Measurements from ENCODE around the gene MMP3.

MMP3 gene

DNA sequence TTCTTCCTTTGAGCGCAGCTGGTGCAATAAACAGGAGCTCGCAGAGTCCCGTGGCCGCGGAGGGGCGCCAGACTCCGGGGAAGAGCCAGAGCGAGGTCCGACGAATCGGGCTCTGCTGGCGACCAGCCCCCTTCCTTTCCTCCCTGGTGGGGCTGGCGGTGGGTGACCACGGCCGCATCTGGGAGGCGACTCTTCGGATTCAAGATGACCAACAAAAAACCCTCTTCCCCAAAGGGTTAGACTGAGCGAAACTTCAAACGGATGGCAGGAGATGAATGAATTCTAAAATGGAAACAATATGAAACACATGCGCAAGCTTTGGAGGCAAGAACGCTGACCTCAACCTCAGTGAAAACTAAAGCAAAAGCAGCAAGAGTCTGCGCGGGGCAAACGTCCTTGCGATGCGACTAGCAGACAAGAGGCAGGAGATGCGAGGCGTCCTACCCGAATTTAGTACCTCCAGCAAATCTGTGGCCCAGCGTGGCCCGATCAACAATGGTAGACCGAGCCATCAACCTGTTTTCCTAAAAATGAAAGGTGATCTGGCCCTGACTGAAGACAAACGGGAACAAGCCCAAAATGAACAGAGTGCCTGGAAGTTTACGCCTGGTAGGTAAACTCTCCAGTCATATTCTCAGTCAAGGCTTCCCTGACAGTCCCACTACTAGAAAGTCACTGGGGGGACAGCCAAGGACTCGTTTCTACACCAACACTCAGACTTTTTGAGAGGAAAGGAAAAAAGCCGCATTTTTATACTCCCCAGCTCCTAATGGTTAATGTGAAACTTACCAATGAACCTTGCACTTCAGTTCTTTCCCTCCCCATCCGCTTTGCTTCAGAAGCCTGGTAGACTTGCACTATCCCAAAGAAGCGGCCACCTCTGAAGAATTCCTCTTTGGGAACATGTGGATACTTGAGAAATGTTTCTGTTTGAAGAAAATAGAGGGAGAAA is 11.6 kb downstream of the MMP3 start:
- DNase-seq = peak; percentile 80

DNA sequence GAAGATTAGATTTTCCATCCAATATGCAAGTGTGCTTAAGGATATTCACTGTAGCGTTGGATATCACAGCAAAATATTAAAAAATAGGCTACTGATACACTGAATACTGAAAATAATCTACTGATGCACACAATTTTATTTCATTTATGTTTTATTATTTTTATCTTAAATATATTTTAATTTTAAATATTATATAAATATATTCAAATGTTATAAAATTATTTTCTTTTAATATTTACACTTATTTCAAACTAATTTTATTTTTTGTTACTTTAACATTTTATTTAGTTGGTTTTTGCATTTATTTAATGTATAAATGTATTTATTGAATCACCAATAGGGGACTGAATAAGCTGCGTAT is 12.3 kb downstream of the MMP3 start:
- DNase-seq = no peak

DNA sequence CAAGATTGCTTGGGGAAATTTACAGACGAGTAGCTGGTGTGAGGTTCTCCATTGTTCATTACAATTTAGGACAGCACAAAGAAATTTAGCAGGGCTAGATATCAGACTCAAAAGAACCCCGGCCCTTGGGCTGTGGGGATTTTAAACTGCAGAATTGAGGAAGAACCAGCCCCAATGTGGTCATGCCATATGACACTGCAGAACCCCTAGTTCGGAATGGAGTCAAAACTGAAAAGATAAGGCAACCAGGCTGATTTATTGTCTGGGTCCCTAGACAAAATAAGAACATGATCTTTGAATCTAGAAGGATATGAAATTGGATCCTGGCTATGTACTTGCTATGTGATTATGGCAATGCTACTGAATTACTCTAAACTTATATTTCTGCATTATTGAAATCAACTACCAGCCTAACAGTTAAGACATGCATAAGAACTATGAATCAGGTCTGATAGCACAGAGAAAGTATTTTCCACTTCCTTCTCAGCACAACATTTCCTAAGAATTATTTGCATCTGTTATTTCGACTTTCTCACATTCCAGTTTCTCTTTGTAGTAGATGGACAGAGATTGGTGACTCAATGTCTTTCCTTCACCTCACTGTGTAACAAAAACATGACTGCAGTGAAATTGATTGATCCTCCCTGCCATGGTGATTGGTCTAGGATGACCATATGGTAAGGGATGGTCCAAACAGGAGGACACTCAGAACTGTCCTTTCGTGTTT is 13.2 kb downstream of the MMP3 start:
- peak; percentile 69 for DNase-seq

DNA sequence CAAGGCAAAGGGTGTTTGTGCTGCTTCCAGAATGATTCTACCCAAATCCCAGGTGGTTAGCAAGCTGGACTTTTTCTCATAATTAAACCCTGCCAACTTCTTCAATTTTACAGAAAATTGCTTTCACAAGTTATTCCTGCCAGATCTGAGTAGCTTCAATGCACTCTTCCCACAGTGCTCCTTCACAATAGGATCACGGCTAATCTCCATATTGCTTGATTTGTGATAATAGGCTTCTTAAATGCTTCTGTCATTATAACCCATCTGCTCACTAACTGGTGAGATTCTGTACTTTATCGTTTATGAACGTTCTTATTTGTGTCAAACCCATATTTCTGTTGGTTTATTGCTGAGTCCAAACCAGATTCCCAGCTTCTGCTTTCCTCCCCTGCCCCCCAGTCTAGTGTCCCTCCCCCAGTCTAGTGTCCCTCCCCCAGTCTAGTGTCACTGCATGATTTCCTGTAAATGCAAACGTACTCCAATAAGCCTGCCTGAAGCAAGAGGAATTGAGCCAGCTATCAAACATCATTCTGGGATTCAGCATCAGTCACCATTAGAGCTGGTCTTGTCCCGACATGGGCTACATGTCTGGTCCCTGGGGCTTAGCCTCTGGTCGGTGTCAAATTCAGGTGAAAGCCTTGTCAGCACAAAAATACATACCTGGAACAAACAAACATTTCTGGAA is 14.0 kb downstream of the MMP3 start:
- no peak for DNase-seq

DNA sequence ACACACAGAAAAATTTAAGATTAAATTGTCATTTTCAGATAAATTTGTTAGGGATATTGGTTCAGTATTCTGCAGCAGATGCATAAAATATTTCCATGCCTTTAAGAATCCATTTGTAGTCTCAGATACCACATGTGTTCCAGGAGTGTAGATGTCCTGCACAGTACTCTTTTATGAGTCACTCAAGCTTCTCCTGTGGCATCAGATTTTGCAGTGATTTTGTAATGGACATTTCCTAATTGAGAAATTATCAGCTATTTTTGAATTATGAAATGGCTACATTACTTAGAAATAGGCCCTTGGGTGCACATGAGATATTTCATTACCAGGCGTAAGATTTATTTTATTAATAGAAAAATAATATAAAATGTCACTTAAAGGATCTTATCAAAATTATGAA is 18.9 kb downstream of the MMP3 start:
- DNase-seq = peak; percentile 31

DNA sequence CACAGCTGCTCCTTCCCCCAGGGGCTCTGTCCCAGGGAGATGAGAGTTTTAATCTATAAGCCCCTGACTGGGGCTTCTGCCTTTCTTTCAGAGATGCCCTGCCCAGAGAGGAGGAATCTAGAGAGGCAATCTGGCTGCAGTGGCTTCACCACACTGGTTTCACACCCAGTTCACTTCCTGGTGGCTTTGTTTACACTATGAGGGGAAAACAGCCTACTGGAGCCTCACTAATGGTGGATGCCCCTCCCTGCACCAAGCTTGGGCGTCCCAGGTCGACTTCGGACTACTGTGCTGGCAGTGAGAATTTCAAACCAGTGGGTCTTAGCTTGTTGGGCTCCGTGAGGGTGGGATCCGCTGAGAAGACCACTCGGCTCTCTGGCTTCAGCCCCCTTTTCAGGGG is 23.9 kb downstream of the MMP3 start:
- no peak for DNase-seq

DNA sequence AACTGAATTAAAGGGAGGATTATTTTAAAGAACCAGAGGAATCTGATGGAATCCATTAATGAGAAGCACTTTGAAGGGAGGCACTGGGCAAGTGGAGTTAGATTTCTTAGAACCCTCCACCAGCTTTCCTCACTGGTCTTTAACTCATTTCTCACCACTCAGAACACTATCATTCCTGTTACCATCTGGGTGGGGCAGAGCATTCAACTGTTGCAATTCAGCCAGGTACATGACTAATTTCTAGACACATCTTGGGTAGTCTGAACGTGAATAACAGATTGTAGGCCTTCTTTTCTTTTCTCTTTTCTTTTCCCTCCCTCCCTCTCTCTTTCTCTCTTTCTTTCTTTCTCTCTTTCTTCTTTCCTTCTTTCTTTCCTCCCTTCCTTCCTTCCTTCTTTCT is 29.9 kb downstream of the MMP3 start:
- no peak for DNase-seq

DNA sequence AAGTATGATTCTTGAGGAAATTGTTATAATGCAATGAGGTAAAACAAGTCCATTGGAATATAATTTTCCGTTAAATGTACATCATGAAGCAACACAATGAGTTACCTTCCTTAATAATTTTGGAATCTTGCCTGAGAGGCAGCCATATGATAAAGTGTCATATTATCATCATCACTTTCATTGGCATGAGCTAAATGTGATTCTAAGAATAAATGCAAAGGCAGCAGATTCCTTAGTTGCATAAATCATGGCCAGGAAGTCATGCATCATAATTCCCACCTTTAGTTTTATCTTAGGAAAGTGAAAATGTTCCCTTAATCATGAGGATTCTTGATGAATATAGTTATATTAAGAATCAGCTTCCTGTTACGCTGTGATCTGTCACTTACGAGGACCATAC is 31.2 kb downstream of the MMP3 start:
- DNase-seq = no peak

DNA sequence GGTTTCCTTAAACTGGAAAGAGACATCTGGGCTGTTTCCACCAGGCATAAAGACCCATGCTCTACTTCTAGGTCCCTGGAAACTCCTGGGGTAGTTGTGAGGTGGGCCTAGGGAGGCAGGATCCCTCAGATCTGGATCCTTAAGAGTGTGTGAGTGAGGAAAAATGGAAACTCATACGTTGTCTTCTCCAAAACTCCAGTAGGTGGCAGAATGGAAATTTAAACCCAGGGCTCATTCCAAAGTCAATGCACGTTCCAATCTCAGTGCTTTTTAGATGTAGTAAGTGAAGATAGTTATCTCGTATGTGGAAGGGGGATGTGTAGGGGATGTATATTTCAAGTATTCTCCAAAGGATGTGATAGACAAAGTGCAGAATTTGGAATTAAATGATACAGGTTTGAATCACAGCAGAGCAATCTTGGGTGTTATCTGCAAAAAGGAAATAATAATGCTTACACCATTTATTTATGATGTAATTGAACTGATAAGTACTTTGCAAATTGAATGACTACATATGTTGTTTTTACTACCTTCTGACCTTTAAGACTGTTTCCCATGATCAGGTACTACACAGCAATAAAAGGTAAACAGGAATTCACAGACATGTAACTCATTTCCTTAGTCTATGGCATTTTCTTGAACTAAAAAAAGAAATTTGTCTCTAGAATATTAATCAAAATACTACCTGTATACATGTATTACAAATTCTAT is 32.3 kb downstream of the MMP3 start:
- DNase-seq = peak; percentile 53

DNA sequence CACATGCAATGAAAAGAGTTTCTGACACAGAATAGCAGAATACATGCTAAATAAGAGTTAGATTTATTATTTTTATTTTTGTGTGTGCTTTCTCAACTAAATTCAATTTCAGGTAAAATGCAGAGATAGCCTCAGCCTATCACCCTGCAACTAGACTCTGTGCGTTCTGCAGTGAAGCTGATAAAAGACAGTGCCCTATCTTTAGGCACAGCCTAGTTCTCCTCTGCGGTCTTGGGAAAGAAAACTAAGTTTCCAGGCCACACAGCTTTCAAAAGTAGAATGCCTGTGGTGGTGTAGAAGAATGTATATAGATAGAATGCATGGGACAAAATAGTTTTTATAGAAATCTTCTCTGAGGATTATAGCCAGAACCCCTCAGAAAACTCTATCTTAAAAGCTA is 33.4 kb downstream of the MMP3 start:
- DNase-seq = no peak

DNA sequence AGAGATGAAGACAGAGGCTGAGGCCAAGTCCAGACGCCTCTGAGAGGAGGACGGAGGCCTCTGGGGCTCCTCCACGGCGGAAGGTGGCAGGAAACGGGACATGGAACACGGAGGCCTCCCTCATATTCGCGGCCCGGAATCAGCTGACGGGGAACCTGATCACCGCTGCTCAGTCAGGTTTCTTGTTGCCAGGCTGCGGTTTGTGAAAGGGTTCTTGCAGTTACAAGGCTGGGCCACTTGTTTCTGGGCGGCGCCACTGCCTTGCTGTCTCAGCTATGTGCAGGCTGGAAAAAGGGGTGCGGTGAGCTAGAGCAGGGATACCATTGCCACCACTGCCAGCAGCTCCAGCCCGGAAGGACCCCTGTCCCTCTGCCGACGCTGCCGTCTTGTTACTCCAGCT is 35.5 kb downstream of the MMP3 start:
- DNase-seq = no peak

DNA sequence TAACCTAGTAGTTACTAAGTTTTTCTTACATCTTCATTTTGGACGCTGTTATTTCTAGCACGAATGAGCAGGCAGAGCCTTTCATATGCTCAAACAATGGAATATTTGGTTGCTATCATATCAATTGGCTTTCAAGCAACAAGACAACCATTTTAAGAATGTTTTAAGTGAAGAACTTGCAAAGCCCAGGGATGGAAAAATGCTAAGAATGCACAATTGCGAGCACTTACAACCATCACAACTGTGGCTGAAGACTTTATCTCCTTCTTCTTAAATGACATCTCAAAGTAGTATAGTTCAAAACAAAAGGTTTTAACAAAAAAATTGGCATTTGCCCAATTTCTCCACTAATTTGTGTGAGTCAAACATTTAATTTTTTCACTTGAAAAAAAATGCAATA is 37.1 kb downstream of the MMP3 start:
- DNase-seq = peak; percentile 78

DNA sequence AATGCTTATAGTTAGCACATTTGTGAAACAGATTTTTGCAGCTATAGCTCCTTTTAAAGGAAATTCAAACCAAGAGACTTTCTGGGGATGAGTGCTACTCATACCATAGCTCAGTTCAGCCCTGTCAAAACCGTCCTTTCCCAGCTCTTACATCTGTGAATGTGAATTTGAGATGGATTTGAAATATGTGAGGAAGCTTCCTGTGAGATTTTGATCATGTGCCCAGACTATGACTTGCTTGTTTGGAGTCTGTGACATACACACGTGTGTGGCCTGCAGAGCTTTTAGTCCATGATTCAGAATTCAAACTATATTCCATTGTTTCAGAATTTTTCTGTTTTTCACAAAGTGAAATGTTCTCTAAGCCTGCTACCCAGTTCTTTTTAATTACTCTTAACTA is 41.1 kb downstream of the MMP3 start:
- DNase-seq = peak; percentile 98

DNA sequence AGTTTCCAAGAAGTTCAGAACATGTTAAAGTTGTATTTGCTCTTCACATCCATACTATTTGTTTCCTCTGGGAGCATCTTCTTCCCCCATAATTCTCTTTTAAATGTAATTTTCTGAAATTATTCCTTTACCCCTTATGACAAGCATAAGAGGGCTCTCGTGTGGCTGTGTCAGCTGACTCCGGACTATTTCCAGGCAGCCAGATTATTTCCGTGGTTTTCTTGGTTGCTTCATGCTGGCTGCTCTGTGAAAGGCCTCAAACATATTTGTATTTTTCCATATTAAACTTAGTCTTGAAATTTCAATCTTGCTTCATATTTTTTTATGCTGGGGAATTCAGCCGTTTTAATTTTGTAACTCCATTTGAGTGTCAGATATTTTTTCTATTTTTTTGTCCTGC is 42.6 kb downstream of the MMP3 start:
- no peak for DNase-seq

DNA sequence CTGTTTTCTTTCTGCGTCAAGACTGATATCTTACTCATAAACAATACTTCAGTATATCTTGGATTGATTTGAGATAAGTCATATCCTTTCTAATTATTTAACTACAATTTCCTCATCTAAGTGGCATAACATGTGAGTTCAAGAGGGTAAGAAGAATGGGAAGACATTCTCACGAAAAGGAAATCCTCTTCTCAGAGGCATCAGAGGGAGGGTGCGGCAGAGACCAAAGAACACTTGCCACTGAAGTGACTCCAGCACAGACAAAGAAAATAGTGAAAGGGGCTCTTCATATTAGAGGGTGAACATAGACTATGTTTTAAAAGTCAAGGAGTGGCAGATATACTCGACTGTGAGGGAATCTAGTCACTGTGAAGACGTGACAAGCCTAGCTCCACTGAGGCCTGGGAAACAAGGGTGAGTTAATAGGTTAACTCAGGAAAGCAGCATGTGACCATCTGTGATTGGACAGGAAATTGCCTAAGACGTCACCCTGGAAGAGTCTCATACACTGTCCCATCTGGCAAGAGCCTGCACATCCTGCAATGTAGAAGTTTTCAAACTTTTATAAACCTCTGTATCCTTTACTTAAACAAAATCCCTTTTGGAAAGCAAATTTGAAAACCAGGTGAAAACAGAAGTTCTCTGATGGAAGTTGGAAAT is 43.6 kb downstream of the MMP3 start:
- no peak for DNase-seq

DNA sequence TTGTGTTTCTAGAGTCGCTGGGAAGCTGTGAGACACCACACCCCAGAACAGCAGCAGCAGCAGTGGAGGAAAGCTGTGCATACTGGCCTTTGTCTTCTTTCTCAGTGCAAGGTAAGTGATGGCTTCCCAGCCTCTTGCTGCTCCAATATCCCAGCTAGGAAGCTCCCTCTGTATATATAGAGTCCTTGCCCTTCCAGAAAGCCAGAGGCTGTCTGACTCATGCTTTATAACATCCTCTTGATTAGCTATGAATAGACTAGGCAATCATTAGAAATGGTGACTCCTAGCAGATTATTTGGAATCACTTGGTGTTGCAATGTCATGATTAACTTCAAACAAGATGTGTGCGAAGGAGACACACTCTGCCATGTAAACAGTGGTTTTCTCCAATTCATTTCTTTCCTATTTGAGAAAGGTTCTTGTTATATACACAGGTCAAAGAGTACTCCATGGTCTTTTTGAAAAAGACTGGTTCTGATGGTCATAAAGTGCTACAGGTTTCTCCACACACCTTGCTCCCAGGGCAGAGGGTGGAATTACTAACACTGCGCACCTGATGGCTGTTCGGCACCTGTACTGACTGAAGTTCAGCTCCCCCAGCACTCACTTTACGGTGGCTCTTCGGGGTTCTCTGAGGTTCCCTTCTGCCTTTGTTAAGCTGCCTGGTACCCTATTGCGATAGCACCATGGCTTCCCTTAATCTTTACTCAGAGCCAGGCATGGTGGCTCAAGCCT is 45.2 kb downstream of the MMP3 start, which contains the start of gene MMP1:
Gene MMP1 (minus strand): TSS at position 149 of the 735 bp plus-strand sequence. CDS start 68 bp downstream, at position 81.
- DNase-seq = peak; percentile 87

DNA sequence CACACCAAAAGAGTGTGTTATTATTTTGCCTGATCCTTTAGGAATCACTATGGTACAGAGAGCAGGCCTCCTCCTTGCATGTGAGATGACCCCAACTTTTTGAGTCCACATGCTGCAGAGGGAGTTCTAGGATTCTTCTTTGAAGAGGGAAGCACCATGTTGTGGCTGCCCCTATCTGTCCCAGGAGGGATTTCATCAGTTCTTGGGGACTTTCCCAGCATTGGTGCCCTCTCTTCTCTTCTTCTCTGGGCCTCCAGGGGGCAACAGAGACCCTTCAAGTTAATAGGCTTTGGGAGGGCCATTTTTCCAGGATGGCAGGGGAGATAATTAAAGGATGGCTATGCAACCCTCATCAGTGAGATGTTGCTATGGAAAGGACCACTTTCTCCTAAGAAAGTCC is 49.0 kb downstream of the MMP3 start:
- DNase-seq = no peak

DNA sequence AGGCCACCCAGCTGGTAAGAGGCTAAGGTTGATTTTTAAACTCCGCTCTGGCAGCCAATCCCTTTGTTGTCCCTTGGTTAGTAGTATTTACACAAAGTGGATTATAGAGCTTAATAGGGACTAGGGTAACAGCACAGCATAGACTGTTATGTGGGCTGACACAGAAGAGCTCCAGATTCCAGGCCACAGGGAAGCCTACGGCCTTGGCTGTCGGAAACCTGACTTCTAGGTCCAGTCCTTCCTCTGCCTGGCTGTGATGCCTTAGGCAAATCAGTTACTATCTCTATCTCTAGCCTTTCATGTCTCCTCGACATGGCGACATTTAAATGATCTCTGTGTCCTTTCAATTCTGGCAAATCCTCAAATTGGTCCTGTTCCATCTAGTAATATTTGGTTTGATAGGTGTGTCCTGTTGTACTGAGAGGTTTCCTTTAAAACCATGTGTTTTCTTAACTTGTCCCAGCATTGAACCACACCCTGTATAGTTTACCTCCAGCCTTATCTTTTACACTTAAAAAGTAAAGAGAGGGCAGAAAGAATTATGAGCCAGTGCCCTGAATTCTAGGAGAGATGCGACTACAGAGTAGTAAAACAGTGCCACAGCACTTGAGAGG is 49.6 kb downstream of the MMP3 start:
- DNase-seq = no peak

DNA sequence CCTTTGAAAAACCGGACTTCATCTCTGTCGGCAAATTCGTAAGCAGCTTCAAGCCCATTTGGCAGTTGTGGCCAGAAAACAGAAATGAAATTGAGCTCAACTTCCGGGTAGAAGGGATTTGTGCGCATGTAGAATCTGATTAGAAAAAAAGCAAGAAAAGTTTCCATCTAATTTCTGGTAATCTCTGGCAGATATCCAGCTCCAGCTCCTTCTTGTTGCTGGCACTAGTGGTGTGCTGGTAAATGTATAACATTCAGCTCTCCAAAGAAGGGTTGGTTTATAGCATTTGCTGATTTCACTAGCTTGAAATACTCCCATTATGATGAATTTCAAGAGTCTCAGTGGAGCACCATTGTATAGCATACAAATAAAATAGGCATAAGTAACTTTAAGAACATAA is 50.8 kb downstream of the MMP3 start:
- DNase-seq = no peak

DNA sequence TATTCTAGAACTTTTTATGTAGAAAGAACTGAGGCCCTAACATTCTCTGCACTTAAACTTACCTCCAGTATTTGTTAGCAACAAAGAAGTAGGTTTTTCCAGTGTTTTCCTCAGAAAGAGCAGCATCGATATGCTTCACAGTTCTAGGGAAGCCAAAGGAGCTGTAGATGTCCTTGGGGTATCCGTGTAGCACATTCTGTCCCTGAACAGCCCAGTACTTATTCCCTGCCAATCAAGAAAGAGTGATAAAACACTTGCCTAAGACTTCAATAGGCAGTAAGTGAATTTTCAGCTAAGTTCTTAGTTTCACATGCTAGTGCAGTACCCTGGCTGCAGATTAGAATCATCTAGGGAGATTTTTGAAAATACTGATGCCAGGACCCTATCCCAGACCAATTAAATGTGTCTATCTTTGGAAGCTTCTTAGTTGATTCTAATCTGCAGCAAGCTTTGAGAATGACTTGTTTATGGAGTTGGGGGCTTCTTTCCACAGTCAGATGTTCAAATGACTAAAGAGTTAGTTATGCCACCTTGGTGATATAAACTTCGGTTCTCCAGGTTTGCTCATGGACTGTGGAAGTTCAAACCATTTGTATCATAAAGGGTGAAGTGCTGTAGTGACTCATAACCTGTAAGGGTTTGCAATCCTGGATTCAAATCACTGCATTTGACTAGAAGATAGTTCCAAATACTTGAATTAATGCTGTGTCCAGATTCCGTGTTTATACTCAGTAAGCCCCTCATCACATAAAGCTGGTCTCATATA is 52.0 kb downstream of the MMP3 start:
- no peak for DNase-seq
